ENCODE results near the gene TBC1D22A. TPM values are rescaled to one million over a fixed set of nuclear protein-coding genes. Genes with fewer than 3 reads are reported as not detected.

TBC1D22A gene
- total and polyA plus RNA-seq, 7 experiments from 2014 or later = 18.6 to 50.1 (median 39.3) TPM

GRCh38 chr22:46753761-46754109 lies 8.7 kb upstream of the TBC1D22A start:
- H3K36me3 ChIP-seq (ENCODE audit: control insufficient read depth in 2 of 3, insufficient read depth in 3 of 3, low read length in 3 of 3) = no peaks in the 10 kb centered on the region
- Mint-ChIP-seq H3K27ac (peak overlapping the region in 2 of 9 donors; percentile 60 to 63), H3K4me1 (peaks cover 24 to 52% (median 38%) of the 10 kb centered on the region in 7 donors), H3K36me3 (peaks cover 0 to 6% (median 4%) of the 10 kb centered on the region in 5 donors), H3K27me3 (no peaks in the 10 kb centered on the region), H3K9me3 (peaks cover 3 to 15% (median 5%) of the 10 kb centered on the region in 11 donors), H3K4me3 (no peak overlapping the region)
- no peaks in the 10 kb centered on the region for H3K27me3 ChIP-seq (ENCODE audit: control insufficient read depth in 2 of 2, insufficient read depth in 2 of 2, low read length in 2 of 2)
- H3K27ac ChIP-seq (ENCODE audit: low read depth, low read length) = no peak overlapping the region
- DNase-seq (no peak), ATAC-seq (no peak)
- POLR2A ChIA-PET = interaction anchor here (15.9 kb wide), 1 partner anchor 7 kb away, joined by 255 read pairs; the partner anchor contains the start of gene TBC1D22A
- H3K4me1 ChIP-seq (ENCODE audit: control insufficient read depth in 2 of 2, insufficient read depth in 2 of 2, low read length in 2 of 2) = peaks cover 21 to 22% of the 10 kb centered on the region in 2 donors
- intact Hi-C loops (cut with micrococcal nuclease) = no loop called here
- H3K4me3 ChIP-seq (ENCODE audit: low read length) = no peak overlapping the region
- H3K9me3 ChIP-seq (ENCODE audit: control insufficient read depth in 2 of 3, low read length in 3 of 3) = peaks cover 0 to 6% (median 0%) of the 10 kb centered on the region in 3 experiments
- CTCF ChIA-PET = no interaction called here

- Histone ChIP-seq H3K9me3 (ENCODE audit: control insufficient read depth in 2 of 3, low read length in 3 of 3) (peaks cover 0 to 6% (median 0%) of the 10 kb centered on the region in 3 experiments), H3K4me3 (ENCODE audit: low read length) (no peak overlapping the region), H3K36me3 (ENCODE audit: control insufficient read depth in 2 of 3, insufficient read depth in 3 of 3, low read length in 3 of 3) (no peaks in the 10 kb centered on the region), H3K4me1 (ENCODE audit: control insufficient read depth in 2 of 2, insufficient read depth in 2 of 2, low read length in 2 of 2) (peaks cover 15 to 17% of the 10 kb centered on the region in 2 donors), H3K27ac (ENCODE audit: low read depth, low read length) (no peak overlapping the region), H3K27me3 (ENCODE audit: control insufficient read depth in 2 of 2, insufficient read depth in 2 of 2, low read length in 2 of 2) (no peaks in the 10 kb centered on the region)
- DNase-seq = no peak
- intact Hi-C loops (cut with micrococcal nuclease) = no loop called here
- H3K36me3 Mint-ChIP-seq = peaks cover 0 to 6% (median 4%) of the 10 kb centered on the region in 5 donors
- peak overlapping the region in 6 of 9 donors; percentile 22 to 76 (median 52) for H3K27ac Mint-ChIP-seq
- no peak overlapping the region for H3K4me3 Mint-ChIP-seq
- peaks cover 22 to 50% (median 36%) of the 10 kb centered on the region in 7 donors for H3K4me1 Mint-ChIP-seq
- peak; percentile 87 for ATAC-seq
- H3K27me3 Mint-ChIP-seq = no peaks in the 10 kb centered on the region
- ChIA-PET CTCF (interaction anchor here (6.1 kb wide), 1 partner anchor 47 kb away, joined by 70 read pairs; no protein-coding TSS in a partner anchor), POLR2A (interaction anchor here (1.0 kb wide), 1 partner anchor 16 kb away, joined by 3 read pairs; no protein-coding TSS in a partner anchor)
- H3K9me3 Mint-ChIP-seq = peaks cover 3 to 15% (median 5%) of the 10 kb centered on the region in 11 donors
Observed at GRCh38 chr22:46754110-46754799, 8.2 kb upstream of the TBC1D22A start.

GRCh38 chr22:46754826-46755225 lies 7.6 kb upstream of the TBC1D22A start:
- Mint-ChIP-seq H3K9me3 (peaks cover 3 to 15% (median 5%) of the 10 kb centered on the region in 11 donors), H3K27me3 (no peaks in the 10 kb centered on the region), H3K4me3 (no peak overlapping the region), H3K36me3 (peaks cover 0 to 6% (median 4%) of the 10 kb centered on the region in 5 donors), H3K4me1 (peaks cover 16 to 44% (median 31%) of the 10 kb centered on the region in 7 donors), H3K27ac (peak overlapping the region in 2 of 9 donors; percentile 60 to 62)
- H3K4me3 ChIP-seq (ENCODE audit: low read length) = no peak overlapping the region
- DNase-seq (no peak), ATAC-seq (no peak)
- intact Hi-C loops (cut with micrococcal nuclease) = no loop called here
- no peaks in the 10 kb centered on the region for H3K27me3 ChIP-seq (ENCODE audit: control insufficient read depth in 2 of 2, insufficient read depth in 2 of 2, low read length in 2 of 2)
- ChIA-PET CTCF (interaction anchor here (6.1 kb wide), 1 partner anchor 47 kb away, joined by 70 read pairs; no protein-coding TSS in a partner anchor), POLR2A (interaction anchor here (1.0 to 1.3 kb wide), 2 partner anchors 12 to 16 kb away, joined by 3 to 4 read pairs; no protein-coding TSS in a partner anchor)
- peaks cover 10 to 11% of the 10 kb centered on the region in 2 donors for H3K4me1 ChIP-seq (ENCODE audit: control insufficient read depth in 2 of 2, insufficient read depth in 2 of 2, low read length in 2 of 2)
- H3K9me3 ChIP-seq (ENCODE audit: control insufficient read depth in 2 of 3, low read length in 3 of 3) = peaks cover 0 to 6% (median 0%) of the 10 kb centered on the region in 3 experiments
- H3K36me3 ChIP-seq (ENCODE audit: control insufficient read depth in 2 of 3, insufficient read depth in 3 of 3, low read length in 3 of 3) = no peaks in the 10 kb centered on the region
- no peak overlapping the region for H3K27ac ChIP-seq (ENCODE audit: low read depth, low read length)

- Histone ChIP-seq H3K4me3 (ENCODE audit: low read length) (no peak overlapping the region), H3K4me1 (ENCODE audit: control insufficient read depth in 2 of 2, insufficient read depth in 2 of 2, low read length in 2 of 2) (peaks cover 3 to 4% of the 10 kb centered on the region in 2 donors), H3K9me3 (ENCODE audit: control insufficient read depth in 2 of 3, low read length in 3 of 3) (peaks cover 0 to 6% (median 0%) of the 10 kb centered on the region in 3 experiments), H3K27me3 (ENCODE audit: control insufficient read depth in 2 of 2, insufficient read depth in 2 of 2, low read length in 2 of 2) (no peaks in the 10 kb centered on the region), H3K27ac (ENCODE audit: low read depth, low read length) (no peak overlapping the region), H3K36me3 (ENCODE audit: control insufficient read depth in 2 of 3, insufficient read depth in 3 of 3, low read length in 3 of 3) (no peaks in the 10 kb centered on the region)
- ChIA-PET POLR2A (interaction anchor here (1.3 kb wide), 1 partner anchor 13 kb away, joined by 4 read pairs; no protein-coding TSS in a partner anchor), CTCF (interaction anchor here (0.7 to 6.1 kb wide), 3 partner anchors 17 to 192 kb away, joined by 3 to 70 read pairs (median 24); partner anchors contain the start of gene CERK)
- H3K27ac Mint-ChIP-seq = peak overlapping the region in 1 of 9 donors; percentile 73
- no peak overlapping the region for H3K4me3 Mint-ChIP-seq
- no peak for DNase-seq
- H3K4me1 Mint-ChIP-seq = peaks cover 11 to 37% (median 24%) of the 10 kb centered on the region in 7 donors
- intact Hi-C loops (cut with micrococcal nuclease) = no loop called here
- ATAC-seq = no peak
- no peaks in the 10 kb centered on the region for H3K27me3 Mint-ChIP-seq
- H3K36me3 Mint-ChIP-seq = peaks cover 0 to 6% (median 4%) of the 10 kb centered on the region in 5 donors
- H3K9me3 Mint-ChIP-seq = peaks cover 3 to 15% (median 5%) of the 10 kb centered on the region in 11 donors
Observed at GRCh38 chr22:46755525-46755924, 6.9 kb upstream of the TBC1D22A start.

GRCh38 chr22:46756097-46756496 lies 6.4 kb upstream of the TBC1D22A start:
- Histone ChIP-seq H3K27me3 (ENCODE audit: control insufficient read depth in 2 of 2, insufficient read depth in 2 of 2, low read length in 2 of 2) (no peaks in the 10 kb centered on the region), H3K4me3 (ENCODE audit: low read length) (no peak overlapping the region), H3K4me1 (ENCODE audit: control insufficient read depth in 2 of 2, insufficient read depth in 2 of 2, low read length in 2 of 2) (no peaks in the 10 kb centered on the region), H3K9me3 (ENCODE audit: control insufficient read depth in 2 of 3, low read length in 3 of 3) (peaks cover 0 to 6% (median 0%) of the 10 kb centered on the region in 3 experiments), H3K36me3 (ENCODE audit: control insufficient read depth in 2 of 3, insufficient read depth in 3 of 3, low read length in 3 of 3) (no peaks in the 10 kb centered on the region), H3K27ac (ENCODE audit: low read depth, low read length) (no peak overlapping the region)
- DNase-seq (no peak), ATAC-seq (no peak)
- peaks cover 15 to 37% (median 27%) of the 10 kb centered on the region in 7 donors for H3K4me1 Mint-ChIP-seq
- H3K27ac Mint-ChIP-seq = peak overlapping the region in 5 of 9 donors; percentile 62 to 88 (median 75)
- H3K27me3 Mint-ChIP-seq = no peaks in the 10 kb centered on the region
- peaks cover 0 to 9% (median 4%) of the 10 kb centered on the region in 5 donors for H3K36me3 Mint-ChIP-seq
- POLR2A ChIA-PET = interaction anchor here (0.7 to 9.4 kb wide), 8 partner anchors 10 to 47 kb away, joined by 3 to 255 read pairs (median 4); partner anchors contain the start of gene CERK
- H3K9me3 Mint-ChIP-seq = peaks cover 3 to 15% (median 5%) of the 10 kb centered on the region in 11 donors
- H3K4me3 Mint-ChIP-seq = no peak overlapping the region
- intact Hi-C loops (cut with micrococcal nuclease) = no loop called here
- CTCF ChIA-PET = interaction anchor here (0.7 to 6.1 kb wide), 4 partner anchors 10 to 45 kb away, joined by 5 to 70 read pairs (median 14); partner anchors contain the start of gene CERK

GRCh38 chr22:46757104-46757503 lies 5.3 kb upstream of the TBC1D22A start:
- ChIA-PET CTCF (interaction anchor here (0.7 to 6.1 kb wide), 6 partner anchors 9 to 405 kb away, joined by 3 to 70 read pairs (median 7); partner anchors contain the start of gene CERK), POLR2A (interaction anchor here (1.1 to 9.4 kb wide), 7 partner anchors 11 to 46 kb away, joined by 3 to 255 read pairs (median 5); partner anchors contain the start of gene CERK)
- peaks cover 4 to 9% of the 10 kb centered on the region in 2 donors for H3K4me1 ChIP-seq (ENCODE audit: control insufficient read depth in 2 of 2, insufficient read depth in 2 of 2, low read length in 2 of 2)

More at GRCh38 chr22:46757104-46757503, 5.3 kb upstream of the TBC1D22A start:
- DNase-seq (no peak), ATAC-seq (no peak)
- Histone ChIP-seq H3K4me3 (ENCODE audit: low read length) (no peak overlapping the region), H3K9me3 (ENCODE audit: control insufficient read depth in 2 of 3, low read length in 3 of 3) (peaks cover 0 to 6% (median 0%) of the 10 kb centered on the region in 3 experiments), H3K27ac (ENCODE audit: low read depth, low read length) (no peak overlapping the region), H3K36me3 (ENCODE audit: control insufficient read depth in 2 of 3, insufficient read depth in 3 of 3, low read length in 3 of 3) (no peaks in the 10 kb centered on the region), H3K27me3 (ENCODE audit: control insufficient read depth in 2 of 2, insufficient read depth in 2 of 2, low read length in 2 of 2) (no peaks in the 10 kb centered on the region)
- Mint-ChIP-seq H3K27ac (peak overlapping the region in 3 of 9 donors; percentile 41 to 78 (median 45)), H3K9me3 (peaks cover 3 to 15% (median 5%) of the 10 kb centered on the region in 11 donors), H3K36me3 (peaks cover 0 to 9% (median 4%) of the 10 kb centered on the region in 5 donors), H3K27me3 (no peaks in the 10 kb centered on the region), H3K4me3 (no peak overlapping the region), H3K4me1 (peaks cover 23 to 42% (median 37%) of the 10 kb centered on the region in 7 donors)
- intact Hi-C loops (cut with micrococcal nuclease) = no loop called here

Measured in naive thymus-derived CD4-positive, alpha-beta T cell (primary cell).